ENCODE measurements around the gene KIAA0319L.

- TF ChIP-seq CTCF (IDR thresholded peaks at IDR 0.05) (no peak), POLR2A (IDR thresholded peaks at IDR 0.05) (no peak)
Observed at GRCh38 chr1:35475356-35475755, 81.8 kb downstream of the KIAA0319L start.
